Ascending aorta (tissue), 2 donors: ENCODE data around the gene SV2C. TPM values are rescaled to one million over a fixed set of nuclear protein-coding genes. Genes with fewer than 3 reads are reported as not detected.

Source experiments
- DNase-seq, 2 donors: peaks; one replicate each; pipeline ENCODE4 v3.0.0-alpha.2; 2019; ENCODE audit warnings: low spot score in 2 of 2
- H3K27ac ChIP-seq, 2 donors: fragments of 200-600 bp; sonication (generic); one replicate each; pipeline ENCODE4 v1.5.1; 2016 to 2017; ENCODE audit warnings: mild to moderate bottlenecking in 1 of 2
- H3K27me3 ChIP-seq: fragments of 200-600 bp; sonication (generic); one replicate; pipeline ENCODE4 v1.5.1; 2017
- H3K36me3 ChIP-seq, 2 donors: fragments of 200-600 bp; sonication (generic); one replicate each; pipeline ENCODE4 v1.5.1; 2016
- H3K4me1 ChIP-seq, 2 donors: fragments of 200-600 bp; sonication (generic); one replicate each; pipeline ENCODE4 v1.5.1; 2016 to 2017; ENCODE audit warnings: mild to moderate bottlenecking in 1 of 2
- H3K4me3 ChIP-seq, 2 donors: fragments of 200-600 bp; sonication (generic); one replicate each; pipeline ENCODE4 v1.5.1; 2016 to 2017; ENCODE audit warnings: mild to moderate bottlenecking in 1 of 2
- H3K9me3 ChIP-seq, 2 donors: fragments of 200-600 bp; sonication (generic); one replicate each; pipeline ENCODE4 v1.5.1; 2016
- CTCF ChIP-seq, 3 experiments: fragments of 200-600 bp in 2 of 3; fragments of 450-650 bp in 1 of 3; sonication (generic) in 2 of 3; IDR thresholded peaks; one replicate each; pipeline ENCODE4 v1.5.1; 2016 to 2019; ENCODE audit warnings: antibody characterized with exemption in 3 of 3, mild to moderate bottlenecking in 1 of 3, moderate library complexity in 1 of 3
- intact Hi-C: fragments of 100-400 bp; cut with DNase I; formaldehyde crosslinking; loops from one replicate; pipeline ENCODE4 v1.15.1; 2023
- total RNA-seq: library from RNA; depleted of rRNA; stranded (reverse); fragments of >200 nt; gene quantifications from one replicate; pipeline ENCODE4 v1.1.0, GENCODE V29; 2016

Gene SV2C
- total RNA-seq, 1 donor from 2014 or later: not detected

- TF ChIP-seq CTCF (IDR thresholded peaks at IDR 0.05): no peak
These were observed 186.9 kb downstream of the SV2C start for GRCh38 chr5:76269932-76270610.

DNA sequence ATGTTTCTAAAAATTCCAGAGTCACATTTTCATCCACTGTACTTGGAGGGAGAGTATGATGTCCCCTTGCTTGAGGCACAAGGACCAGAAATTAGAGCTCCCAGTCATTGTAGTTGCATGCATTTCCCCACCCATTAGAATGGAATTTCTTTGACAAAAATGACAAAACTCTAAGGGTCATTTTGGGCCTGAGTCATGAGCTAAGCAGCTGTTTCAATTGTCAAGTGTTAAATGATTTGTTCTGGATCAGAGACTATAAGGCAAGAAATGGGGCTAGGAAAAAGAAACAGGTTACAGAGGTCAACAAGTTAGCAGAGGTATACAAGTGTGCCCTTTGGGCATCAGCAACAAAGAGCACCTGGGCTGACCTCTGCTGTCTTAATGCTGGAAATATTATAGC is 188.7 kb downstream of the SV2C start:
- no peaks in the 10 kb centered on the region for H3K36me3 ChIP-seq
- no peaks in the 10 kb centered on the region for H3K27me3 ChIP-seq
- intact Hi-C loops: no loop called here
- no peaks in the 10 kb centered on the region for H3K9me3 ChIP-seq
- H3K4me1 ChIP-seq: no peaks in the 10 kb centered on the region
- no peak for TF ChIP-seq CTCF (IDR thresholded peaks at IDR 0.05)
- no peak overlapping the region for H3K27ac ChIP-seq
- no peak overlapping the region for H3K4me3 ChIP-seq
- DNase-seq: no peak

More at GRCh38 chr5:76269932-76270610, 186.9 kb downstream of the SV2C start:
- H3K4me1 ChIP-seq: no peaks in the 10 kb centered on the region
- H3K27me3 ChIP-seq: no peaks in the 10 kb centered on the region
- H3K36me3 ChIP-seq: no peaks in the 10 kb centered on the region
- no peak for DNase-seq
- intact Hi-C loops: no loop called here
- H3K27ac ChIP-seq: no peak overlapping the region
- H3K4me3 ChIP-seq: no peak overlapping the region
- H3K9me3 ChIP-seq: no peaks in the 10 kb centered on the region

DNA sequence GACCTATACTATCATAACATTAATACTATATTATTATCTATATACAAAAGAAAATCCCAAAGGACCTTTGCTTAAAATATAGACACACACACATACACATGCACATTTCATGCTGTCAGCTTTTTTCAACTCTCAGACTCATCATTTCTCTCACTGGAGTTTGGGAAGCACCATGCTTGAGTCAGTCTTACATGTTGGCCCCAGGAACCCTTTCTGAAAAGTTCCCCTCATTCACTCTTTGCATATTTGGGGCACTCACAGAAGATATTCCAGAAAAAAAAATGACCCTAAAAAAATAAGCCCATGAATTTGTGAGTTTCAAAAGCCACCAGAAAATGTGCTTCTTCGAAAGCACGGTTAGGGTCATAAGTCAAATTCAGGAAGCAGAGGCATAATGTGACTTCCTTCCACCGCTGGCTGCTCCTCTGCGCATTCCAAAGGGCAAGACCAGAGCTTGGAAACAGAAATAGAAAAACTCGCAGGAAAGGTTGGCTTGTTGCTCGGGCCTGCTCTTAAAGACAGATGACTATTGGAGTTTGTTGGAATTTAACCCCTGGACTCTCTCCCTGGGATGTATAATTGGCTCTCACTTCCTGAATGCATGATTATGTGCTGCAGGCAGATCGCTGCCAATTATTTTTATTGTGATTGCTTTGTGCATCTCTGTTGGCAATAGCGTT is 190.2 kb downstream of the SV2C start:
- Histone ChIP-seq H3K9me3 (no peaks in the 10 kb centered on the region), H3K4me1 (no peaks in the 10 kb centered on the region), H3K4me3 (no peak overlapping the region), H3K27me3 (no peaks in the 10 kb centered on the region), H3K27ac (no peak overlapping the region), H3K36me3 (no peaks in the 10 kb centered on the region)
- intact Hi-C loops: no loop called here
- no peak for DNase-seq
- TF ChIP-seq CTCF (IDR thresholded peaks at IDR 0.05): no peak

- Histone ChIP-seq H3K4me1 (no peaks in the 10 kb centered on the region), H3K4me3 (no peak overlapping the region), H3K9me3 (no peaks in the 10 kb centered on the region), H3K36me3 (no peaks in the 10 kb centered on the region), H3K27me3 (no peaks in the 10 kb centered on the region), H3K27ac (no peak overlapping the region)
- TF ChIP-seq CTCF (IDR thresholded peaks at IDR 0.05): no peak
- intact Hi-C loops: no loop called here
- no peak for DNase-seq
These were observed 191.4 kb downstream of the SV2C start for GRCh38 chr5:76274571-76274970.

DNA sequence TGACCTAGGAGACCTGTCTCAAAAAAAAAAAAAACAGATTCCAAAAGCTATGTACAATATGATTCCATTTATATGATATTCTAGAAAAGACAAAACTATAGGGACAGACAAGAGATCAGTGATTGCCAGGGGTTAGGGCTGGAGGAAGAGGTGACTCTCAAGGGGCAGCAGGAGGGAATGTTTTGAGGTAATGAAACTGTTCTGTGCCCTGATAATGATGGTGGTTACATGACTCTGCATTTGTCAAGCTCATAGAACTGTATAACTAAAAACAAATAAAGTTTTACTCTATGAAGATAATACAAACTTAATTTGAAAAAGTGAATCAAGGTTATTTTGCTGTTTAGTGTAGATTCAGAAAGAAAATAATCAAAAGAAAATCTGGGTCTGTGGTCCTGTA is 194.6 kb downstream of the SV2C start:
- Histone ChIP-seq H3K27me3 (no peaks in the 10 kb centered on the region), H3K9me3 (no peaks in the 10 kb centered on the region), H3K4me3 (no peak overlapping the region), H3K4me1 (no peaks in the 10 kb centered on the region), H3K27ac (no peak overlapping the region), H3K36me3 (no peaks in the 10 kb centered on the region)
- intact Hi-C loops: no loop called here
- no peak for DNase-seq
- TF ChIP-seq CTCF (IDR thresholded peaks at IDR 0.05): no peak
